CD14-positive monocyte (primary cell): Measurements from ENCODE around the gene PTGDR2. TPM values are rescaled to one million over a fixed set of nuclear protein-coding genes. Genes with fewer than 3 reads are reported as not detected.

ENCODE experiments used
- DNase-seq, 3 donors: peaks; one replicate each; pipeline ENCODE4 v3.0.0-alpha.2; 2011 to 2022
- H2AFZ ChIP-seq: 2 replicates; pipeline ENCODE4 v1.6.0; 2012; ENCODE audit warnings: mild to moderate bottlenecking, low read depth, low read length, inconsistent platforms; ENCODE audit not compliant: insufficient read depth, poor library complexity, severe bottlenecking
- H3K27ac ChIP-seq, 2 donors: 1 replicate in 1 of 2; 2 replicates in 1 of 2; pipeline ENCODE4 v1.5.1; 2012 to 2013; ENCODE audit warnings: low read length in 2 of 2, control low read depth in 1 of 2, inconsistent platforms in 1 of 2, low read depth in 1 of 2, mild to moderate bottlenecking in 1 of 2
- H3K27me3 ChIP-seq, 2 donors: one replicate each; pipeline versions ENCODE4 v1.6.0 to v1.6.1; 2011 to 2013; ENCODE audit warnings: low read length in 2 of 2; ENCODE audit not compliant: control insufficient read depth in 2 of 2, insufficient read depth in 2 of 2
- H3K36me3 ChIP-seq, 2 donors: replicated peaks in 1 of 2; 1 replicate in 1 of 2; 2 replicates in 1 of 2; pipeline versions ENCODE4 v1.5.1 to v1.6.1; 2012 to 2013; ENCODE audit warnings: low read length in 2 of 2, control low read depth in 1 of 2, inconsistent platforms in 1 of 2, mild to moderate bottlenecking in 1 of 2; ENCODE audit not compliant: insufficient read depth in 2 of 2, control insufficient read depth in 1 of 2
- H3K4me1 ChIP-seq, 2 donors: 1 replicate in 1 of 2; 2 replicates in 1 of 2; pipeline versions ENCODE4 v1.5.1 to v1.6.1; 2012 to 2013; ENCODE audit warnings: low read length in 2 of 2, control low read depth in 1 of 2, inconsistent platforms in 1 of 2, mild to moderate bottlenecking in 1 of 2, moderate library complexity in 1 of 2; ENCODE audit not compliant: insufficient read depth in 2 of 2, control insufficient read depth in 1 of 2
- H3K4me2 ChIP-seq: replicated peaks from 2 replicates; pipeline ENCODE3; 2012; ENCODE audit warnings: low read length, moderate library complexity, mild to moderate bottlenecking; ENCODE audit not compliant: poor library complexity, severe bottlenecking; ENCODE audit errors: extremely low read depth
- H3K4me3 ChIP-seq, 3 experiments: fragments of 200-600 bp in 1 of 3; sonication (generic) in 1 of 3; replicated peaks in 1 of 3; 1 replicate in 2 of 3; 2 replicates in 1 of 3; pipeline ENCODE4 v1.5.1; 2011 to 2013; ENCODE audit warnings: low read length in 3 of 3, mild to moderate bottlenecking in 3 of 3, control low read depth in 2 of 3, low read depth in 2 of 3, inconsistent platforms in 1 of 3, moderate library complexity in 1 of 3
- H3K79me2 ChIP-seq: 2 replicates; pipeline ENCODE4 v1.6.0; 2012; ENCODE audit warnings: mild to moderate bottlenecking, control low read depth, inconsistent platforms, low read length, moderate library complexity; ENCODE audit not compliant: insufficient read depth
- H3K9ac ChIP-seq: 2 replicates; pipeline ENCODE4 v1.6.0; 2017; ENCODE audit warnings: low read length, mild to moderate bottlenecking; ENCODE audit not compliant: insufficient read depth, poor library complexity, severe bottlenecking
- H3K9me3 ChIP-seq, 2 donors: replicated peaks in 1 of 2; 1 replicate in 1 of 2; 2 replicates in 1 of 2; pipeline versions ENCODE4 v1.5.1 to v1.6.1; 2012 to 2013; ENCODE audit warnings: low read length in 2 of 2, control low read depth in 1 of 2; ENCODE audit not compliant: control insufficient read depth in 1 of 2, insufficient read depth in 1 of 2
- H4K20me1 ChIP-seq: 2 replicates; pipeline ENCODE4 v1.6.0; 2012; ENCODE audit warnings: mild to moderate bottlenecking, low read length, control low read depth, moderate library complexity; ENCODE audit not compliant: insufficient read depth
- H3K27ac Mint-ChIP-seq, 7 donors: one replicate each; pipeline ENCODE4 v1.8.0; 2020; ENCODE audit warnings: mild to moderate bottlenecking in 7 of 7, mixed read lengths in 7 of 7, moderate library complexity in 6 of 7, inconsistent platforms in 2 of 7
- H3K27me3 Mint-ChIP-seq, 3 donors: one replicate each; pipeline ENCODE4 v1.8.0; 2021 to 2022; ENCODE audit warnings: low read depth in 3 of 3, mild to moderate bottlenecking in 3 of 3, mixed read lengths in 3 of 3, moderate library complexity in 3 of 3, inconsistent platforms in 1 of 3
- H3K36me3 Mint-ChIP-seq, 2 donors: one replicate each; pipeline ENCODE4 v1.8.0; 2020; ENCODE audit warnings: mixed read lengths in 2 of 2, inconsistent platforms in 1 of 2, mild to moderate bottlenecking in 1 of 2
- H3K4me1 Mint-ChIP-seq: one replicate; pipeline ENCODE4 v1.8.0; 2020; ENCODE audit warnings: mild to moderate bottlenecking, mixed read lengths
- H3K4me3 Mint-ChIP-seq, 2 donors: one replicate each; pipeline ENCODE4 v1.8.0; 2020; ENCODE audit warnings: mild to moderate bottlenecking in 2 of 2, mixed read lengths in 2 of 2, moderate library complexity in 1 of 2
- H3K9me3 Mint-ChIP-seq, 7 donors: one replicate each; pipeline ENCODE4 v1.8.0; 2020 to 2022; ENCODE audit warnings: mixed read lengths in 7 of 7, mild to moderate bottlenecking in 6 of 7, moderate library complexity in 6 of 7, inconsistent platforms in 2 of 7
- WGBS: methylation state at CpG from one replicate; pipeline ENCODE4 v1.1.5; 2013; ENCODE audit warnings: missing lambda C conversion rate; ENCODE audit not compliant: insufficient coverage; 5-methylcytosine and 5-hydroxymethylcytosine counted together
- intact Hi-C, 2 donors: fragments of 100-400 bp; cut with micrococcal nuclease; formaldehyde crosslinking; loops; one replicate each; pipeline versions ENCODE4 v1.15.0 to v1.15.1; 2023
- polyA plus RNA-seq, 3 donors: library from polyadenylated mRNA; depleted of rRNA in 1 of 3; unstranded in 2 of 3; stranded (reverse) in 1 of 3; fragments of 300-500 nt in 2 of 3; fragments of >200 nt in 1 of 3; fragmentation: Illumina TruSeq in 2 of 3; gene quantifications; 1 replicate in 2 of 3; 2 replicates in 1 of 3; pipeline ENCODE4 v1.2.3, GENCODE V29; 2012 to 2021
- TF ChIP-seq, protein P1 (sequence below): fragments of 200-600 bp; IDR thresholded peaks from one replicate; pipeline ENCODE4 v1.8.0; 2022; ENCODE audit warnings: antibody characterized with exemption, mild to moderate bottlenecking

The PTGDR2 gene
- polyA plus RNA-seq, 3 donors = 0.32 to 0.65 (median 0.46) TPM

DNA sequence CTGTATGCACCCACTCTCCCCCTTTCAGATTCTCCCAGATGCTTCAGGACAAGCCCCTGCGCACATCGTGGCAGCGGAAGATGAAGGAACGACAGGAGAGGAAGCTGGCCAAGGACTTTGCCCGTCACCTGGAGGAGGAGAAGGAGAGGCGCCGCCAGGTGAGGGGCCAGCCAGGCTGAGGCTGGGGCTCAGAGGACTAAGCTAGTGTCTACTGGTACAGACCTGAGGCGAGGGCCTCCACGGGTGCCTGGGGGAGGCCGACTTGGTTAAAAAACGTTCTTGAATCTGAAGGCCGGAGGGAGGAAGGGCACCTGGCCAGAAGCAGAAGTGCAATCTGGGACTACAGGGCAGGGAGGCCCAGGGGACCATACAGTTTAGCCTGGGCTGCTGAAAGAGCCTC, 7.9 kb downstream of the PTGDR2 start:
- Histone ChIP-seq H3K36me3 (peaks cover 44 to 51% of the 10 kb centered on the region in 2 donors), H3K9me3 (no peaks in the 10 kb centered on the region), H2AFZ (no peak overlapping the region), H3K4me3 (no peak overlapping the region), H4K20me1 (no peaks in the 10 kb centered on the region), H3K4me1 (peaks cover 16 to 26% of the 10 kb centered on the region in 2 donors), H3K9ac (no peak overlapping the region), H3K27me3 (no peaks in the 10 kb centered on the region), H3K4me2 (no peak overlapping the region), H3K79me2 (peaks cover 24% of the 10 kb centered on the region), H3K27ac (no peak overlapping the region)
- Mint-ChIP-seq H3K36me3 (peaks cover 53 to 59% of the 10 kb centered on the region in 2 donors), H3K4me1 (peaks cover 33% of the 10 kb centered on the region), H3K27ac (no peak overlapping the region), H3K4me3 (no peak overlapping the region), H3K27me3 (peaks cover 0 to 4% (median 1%) of the 10 kb centered on the region in 3 donors), H3K9me3 (peaks cover 0 to 3% (median 0%) of the 10 kb centered on the region in 7 donors)
- 92% methylated on average over 12 of the region's 12 CpGs for WGBS
- DNase-seq = no peak
- TF ChIP-seq, protein P1, sequence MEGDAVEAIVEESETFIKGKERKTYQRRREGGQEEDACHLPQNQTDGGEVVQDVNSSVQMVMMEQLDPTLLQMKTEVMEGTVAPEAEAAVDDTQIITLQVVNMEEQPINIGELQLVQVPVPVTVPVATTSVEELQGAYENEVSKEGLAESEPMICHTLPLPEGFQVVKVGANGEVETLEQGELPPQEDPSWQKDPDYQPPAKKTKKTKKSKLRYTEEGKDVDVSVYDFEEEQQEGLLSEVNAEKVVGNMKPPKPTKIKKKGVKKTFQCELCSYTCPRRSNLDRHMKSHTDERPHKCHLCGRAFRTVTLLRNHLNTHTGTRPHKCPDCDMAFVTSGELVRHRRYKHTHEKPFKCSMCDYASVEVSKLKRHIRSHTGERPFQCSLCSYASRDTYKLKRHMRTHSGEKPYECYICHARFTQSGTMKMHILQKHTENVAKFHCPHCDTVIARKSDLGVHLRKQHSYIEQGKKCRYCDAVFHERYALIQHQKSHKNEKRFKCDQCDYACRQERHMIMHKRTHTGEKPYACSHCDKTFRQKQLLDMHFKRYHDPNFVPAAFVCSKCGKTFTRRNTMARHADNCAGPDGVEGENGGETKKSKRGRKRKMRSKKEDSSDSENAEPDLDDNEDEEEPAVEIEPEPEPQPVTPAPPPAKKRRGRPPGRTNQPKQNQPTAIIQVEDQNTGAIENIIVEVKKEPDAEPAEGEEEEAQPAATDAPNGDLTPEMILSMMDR = no peak
- intact Hi-C loops = no loop called here

DNA sequence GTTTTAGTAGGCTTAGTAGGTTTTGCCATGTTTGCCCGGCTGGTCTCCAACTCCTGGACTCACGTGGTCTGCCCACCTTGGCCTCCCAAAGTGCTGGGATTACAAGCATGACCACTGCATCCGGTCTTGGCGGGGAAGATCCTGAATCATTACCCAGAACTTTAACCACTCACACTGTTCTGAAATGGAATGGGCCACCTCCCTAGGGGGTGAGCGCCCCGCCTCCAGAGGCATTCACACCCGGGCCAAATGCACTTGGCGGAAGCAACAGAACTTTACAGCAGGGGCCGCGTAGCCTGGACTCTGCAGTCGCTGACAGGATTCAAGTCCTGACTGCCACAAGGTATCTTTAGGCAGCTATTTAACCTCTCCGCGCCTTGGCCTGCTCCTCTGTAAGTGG, 8.5 kb downstream of the PTGDR2 start:
- Histone ChIP-seq H3K4me1 (peaks cover 22 to 32% of the 10 kb centered on the region in 2 donors), H3K27ac (no peak overlapping the region), H3K4me3 (no peak overlapping the region), H3K4me2 (no peak overlapping the region), H3K36me3 (peaks cover 44 to 50% of the 10 kb centered on the region in 2 donors), H3K9me3 (no peaks in the 10 kb centered on the region), H3K79me2 (peaks cover 29% of the 10 kb centered on the region), H3K9ac (no peak overlapping the region), H3K27me3 (no peaks in the 10 kb centered on the region), H4K20me1 (no peaks in the 10 kb centered on the region), H2AFZ (no peak overlapping the region)
- Mint-ChIP-seq H3K36me3 (peaks cover 53 to 59% of the 10 kb centered on the region in 2 donors), H3K9me3 (peaks cover 0 to 3% (median 0%) of the 10 kb centered on the region in 7 donors), H3K4me3 (no peak overlapping the region), H3K27me3 (peaks cover 0 to 4% (median 1%) of the 10 kb centered on the region in 3 donors), H3K4me1 (peaks cover 38% of the 10 kb centered on the region), H3K27ac (no peak overlapping the region)
- TF ChIP-seq, protein P1 = no peak
- intact Hi-C loops = no loop called here
- WGBS = 80% methylated on average over 13 of the region's 13 CpGs
- no peak for DNase-seq
